Vagina (tissue), 2 donors: ENCODE measurements around the gene CCDC182. TPM values are rescaled to one million over a fixed set of nuclear protein-coding genes. Genes with fewer than 3 reads are reported as not detected.

Source experiments
- DNase-seq, 2 donors: peaks; one replicate each; pipeline ENCODE4 v3.0.0-alpha.2; 2017; ENCODE audit errors: extremely low spot score in 2 of 2
- H3K27ac ChIP-seq: fragments of 200-600 bp; sonication (generic); one replicate; pipeline ENCODE4 v1.5.1; 2019
- H3K27me3 ChIP-seq: fragments of 200-600 bp; sonication (generic); one replicate; pipeline ENCODE4 v1.5.1; 2019
- H3K36me3 ChIP-seq, 2 donors: fragments of 200-600 bp; sonication (generic); one replicate each; pipeline ENCODE4 v1.5.1; 2017 to 2019
- H3K4me1 ChIP-seq: fragments of 200-600 bp; sonication (generic); one replicate; pipeline ENCODE4 v1.5.1; 2019
- H3K4me3 ChIP-seq, 2 donors: fragments of 200-600 bp; sonication (generic); 1 replicate in 1 of 2; 2 replicates in 1 of 2; pipeline ENCODE4 v1.5.1; 2016 to 2019
- H3K9me3 ChIP-seq: fragments of 200-600 bp; sonication (generic); one replicate; pipeline ENCODE4 v1.5.1; 2019
- CTCF ChIP-seq, 3 experiments: fragments of 450-650 bp in 2 of 3; fragments of 200-600 bp in 1 of 3; sonication (generic) in 1 of 3; IDR thresholded peaks; one replicate each; pipeline ENCODE4 v1.5.1; 2017 to 2019; ENCODE audit warnings: antibody characterized with exemption in 3 of 3, mild to moderate bottlenecking in 2 of 3, moderate library complexity in 2 of 3
- POLR2A ChIP-seq, 2 donors: fragments of 450-650 bp; IDR thresholded peaks; one replicate each; pipeline ENCODE4 v1.6.1; 2017; ENCODE audit warnings: antibody characterized with exemption in 2 of 2, mild to moderate bottlenecking in 2 of 2, moderate library complexity in 2 of 2
- POLR2AphosphoS5 ChIP-seq, 2 donors: sonication (generic); formaldehyde crosslinking; IDR thresholded peaks; one replicate each; pipeline ENCODE4 v1.9.0; 2017; ENCODE audit warnings: antibody characterized with exemption in 2 of 2, mild to moderate bottlenecking in 2 of 2, low read depth in 1 of 2; ENCODE audit not compliant: insufficient read depth in 1 of 2
- intact Hi-C: fragments of 100-400 bp; cut with DNase I; formaldehyde crosslinking; loops from one replicate; pipeline ENCODE4 v1.15.1; 2023
- total RNA-seq: library from RNA; depleted of rRNA; stranded (reverse); fragments of >200 nt; gene quantifications from one replicate; pipeline ENCODE4 v1.2.3, GENCODE V29; 2016

Gene CCDC182
- total RNA-seq, 1 donor from 2014 or later: not detected

GRCh38 chr17:57783338-57783742 is 38.2 kb upstream of the CCDC182 start:
- H3K4me3 ChIP-seq: peak overlapping the region in 1 of 2 donors; percentile 15
- H3K4me1 ChIP-seq: peaks cover 12% of the 10 kb centered on the region
- intact Hi-C loops: no loop called here
- no peak overlapping the region for H3K27ac ChIP-seq
- H3K9me3 ChIP-seq: no peaks in the 10 kb centered on the region
- no peak for TF ChIP-seq POLR2AphosphoS5 (IDR thresholded peaks at IDR 0.05; ENCODE audit: insufficient read depth in 1 of 2, low read depth in 1 of 2)
- peak in 2 of 3 experiments; percentile 19 to 42 for TF ChIP-seq CTCF (IDR thresholded peaks at IDR 0.05)
- DNase-seq: no peak
- H3K27me3 ChIP-seq: no peaks in the 10 kb centered on the region
- H3K36me3 ChIP-seq: no peaks in the 10 kb centered on the region

GRCh38 chr17:57782647-57783337 is 37.7 kb upstream of the CCDC182 start:
- intact Hi-C loops: no loop called here
- Histone ChIP-seq H3K4me1 (peaks cover 12% of the 10 kb centered on the region), H3K27me3 (no peaks in the 10 kb centered on the region), H3K36me3 (no peaks in the 10 kb centered on the region), H3K9me3 (no peaks in the 10 kb centered on the region), H3K27ac (no peak overlapping the region), H3K4me3 (peak overlapping the region in 1 of 2 donors; percentile 15)
- DNase-seq: no peak
- no peak for TF ChIP-seq POLR2AphosphoS5 (IDR thresholded peaks at IDR 0.05; ENCODE audit: insufficient read depth in 1 of 2, low read depth in 1 of 2)
- no peak for TF ChIP-seq POLR2A (IDR thresholded peaks at IDR 0.05)
- TF ChIP-seq CTCF (IDR thresholded peaks at IDR 0.05): no peak

- no peak overlapping the region for H3K27ac ChIP-seq
- intact Hi-C loops: no loop called here
- no peak overlapping the region for H3K4me3 ChIP-seq
- TF ChIP-seq CTCF (IDR thresholded peaks at IDR 0.05) (no peak), POLR2A (IDR thresholded peaks at IDR 0.05) (no peak), POLR2AphosphoS5 (IDR thresholded peaks at IDR 0.05; ENCODE audit: insufficient read depth in 1 of 2, low read depth in 1 of 2) (no peak)
- no peak for DNase-seq
- no peaks in the 10 kb centered on the region for H3K9me3 ChIP-seq
- no peaks in the 10 kb centered on the region for H3K36me3 ChIP-seq
- no peaks in the 10 kb centered on the region for H3K27me3 ChIP-seq
- peaks cover 12% of the 10 kb centered on the region for H3K4me1 ChIP-seq
These were observed 37.0 kb upstream of the CCDC182 start for GRCh38 chr17:57782062-57782490.

GRCh38 chr17:57781386-57782061 is 36.4 kb upstream of the CCDC182 start:
- intact Hi-C loops: no loop called here
- H3K36me3 ChIP-seq: no peaks in the 10 kb centered on the region
- H3K27me3 ChIP-seq: no peaks in the 10 kb centered on the region
- no peak for DNase-seq
- peaks cover 12% of the 10 kb centered on the region for H3K4me1 ChIP-seq
- H3K27ac ChIP-seq: no peak overlapping the region
- TF ChIP-seq POLR2AphosphoS5 (IDR thresholded peaks at IDR 0.05; ENCODE audit: insufficient read depth in 1 of 2, low read depth in 1 of 2) (no peak), CTCF (IDR thresholded peaks at IDR 0.05) (no peak), POLR2A (IDR thresholded peaks at IDR 0.05) (no peak)
- no peak overlapping the region for H3K4me3 ChIP-seq
- H3K9me3 ChIP-seq: no peaks in the 10 kb centered on the region

- no peak for DNase-seq
- TF ChIP-seq POLR2A (IDR thresholded peaks at IDR 0.05) (no peak), CTCF (IDR thresholded peaks at IDR 0.05) (no peak), POLR2AphosphoS5 (IDR thresholded peaks at IDR 0.05; ENCODE audit: insufficient read depth in 1 of 2, low read depth in 1 of 2) (no peak)
- no peaks in the 10 kb centered on the region for H3K36me3 ChIP-seq
- no peak overlapping the region for H3K4me3 ChIP-seq
- no peak overlapping the region for H3K27ac ChIP-seq
- peaks cover 12% of the 10 kb centered on the region for H3K4me1 ChIP-seq
- H3K27me3 ChIP-seq: no peaks in the 10 kb centered on the region
- H3K9me3 ChIP-seq: no peaks in the 10 kb centered on the region
- intact Hi-C loops: no loop called here
These were observed 34.6 kb upstream of the CCDC182 start for GRCh38 chr17:57779706-57780105.
